ENCODE measurements around the gene SLC49A4.

The SLC49A4 gene

GRCh38 chr3:122893282-122893681 is 98.4 kb downstream of the SLC49A4 start:
- TF ChIP-seq, protein P1, sequence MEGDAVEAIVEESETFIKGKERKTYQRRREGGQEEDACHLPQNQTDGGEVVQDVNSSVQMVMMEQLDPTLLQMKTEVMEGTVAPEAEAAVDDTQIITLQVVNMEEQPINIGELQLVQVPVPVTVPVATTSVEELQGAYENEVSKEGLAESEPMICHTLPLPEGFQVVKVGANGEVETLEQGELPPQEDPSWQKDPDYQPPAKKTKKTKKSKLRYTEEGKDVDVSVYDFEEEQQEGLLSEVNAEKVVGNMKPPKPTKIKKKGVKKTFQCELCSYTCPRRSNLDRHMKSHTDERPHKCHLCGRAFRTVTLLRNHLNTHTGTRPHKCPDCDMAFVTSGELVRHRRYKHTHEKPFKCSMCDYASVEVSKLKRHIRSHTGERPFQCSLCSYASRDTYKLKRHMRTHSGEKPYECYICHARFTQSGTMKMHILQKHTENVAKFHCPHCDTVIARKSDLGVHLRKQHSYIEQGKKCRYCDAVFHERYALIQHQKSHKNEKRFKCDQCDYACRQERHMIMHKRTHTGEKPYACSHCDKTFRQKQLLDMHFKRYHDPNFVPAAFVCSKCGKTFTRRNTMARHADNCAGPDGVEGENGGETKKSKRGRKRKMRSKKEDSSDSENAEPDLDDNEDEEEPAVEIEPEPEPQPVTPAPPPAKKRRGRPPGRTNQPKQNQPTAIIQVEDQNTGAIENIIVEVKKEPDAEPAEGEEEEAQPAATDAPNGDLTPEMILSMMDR (IDR thresholded peaks at IDR 0.05; ENCODE audit: extremely low read depth, missing control alignments) = no peak
- DNase-seq (ENCODE audit: low spot score) = peak; percentile 30

- TF ChIP-seq, protein P1 (IDR thresholded peaks at IDR 0.05; ENCODE audit: extremely low read depth, missing control alignments) = no peak
- DNase-seq (ENCODE audit: low spot score) = no peak
These were observed 99.1 kb downstream of the SLC49A4 start for GRCh38 chr3:122893754-122894668.

DNA sequence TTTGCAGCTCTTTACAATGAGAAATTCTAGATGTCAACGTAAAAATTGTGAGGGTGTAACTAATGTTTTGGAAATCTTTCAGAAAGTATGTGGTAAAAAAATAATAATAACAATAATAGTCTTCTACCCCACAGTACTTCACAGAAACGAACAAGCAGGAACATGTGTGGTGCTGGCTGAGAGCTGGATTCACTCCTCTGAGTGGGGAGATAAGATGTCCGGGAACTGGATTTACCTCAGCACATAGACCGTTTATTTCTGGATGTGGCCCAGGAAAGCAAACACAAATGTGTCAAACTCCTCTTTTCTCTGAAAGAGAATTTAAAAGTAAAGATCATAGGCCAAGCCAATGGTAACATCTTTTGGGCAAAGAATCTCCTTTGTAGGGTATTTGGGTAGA is 103.4 kb downstream of the SLC49A4 start:
- DNase-seq (ENCODE audit: low spot score) = no peak

GRCh38 chr3:122902326-122902725 is 107.5 kb downstream of the SLC49A4 start:
- no peak for DNase-seq (ENCODE audit: low spot score)
- TF ChIP-seq, protein P1 (IDR thresholded peaks at IDR 0.05; ENCODE audit: extremely low read depth, missing control alignments) = no peak

More for the DNA sequence above, 103.4 kb downstream of the SLC49A4 start:
- TF ChIP-seq, protein P1 (IDR thresholded peaks at IDR 0.05; ENCODE audit: extremely low read depth, missing control alignments) = no peak

- TF ChIP-seq, protein P1 (IDR thresholded peaks at IDR 0.05; ENCODE audit: extremely low read depth, missing control alignments) = no peak
- DNase-seq (ENCODE audit: low spot score) = no peak
These were observed 108.3 kb downstream of the SLC49A4 start for GRCh38 chr3:122903171-122903570.

DNA sequence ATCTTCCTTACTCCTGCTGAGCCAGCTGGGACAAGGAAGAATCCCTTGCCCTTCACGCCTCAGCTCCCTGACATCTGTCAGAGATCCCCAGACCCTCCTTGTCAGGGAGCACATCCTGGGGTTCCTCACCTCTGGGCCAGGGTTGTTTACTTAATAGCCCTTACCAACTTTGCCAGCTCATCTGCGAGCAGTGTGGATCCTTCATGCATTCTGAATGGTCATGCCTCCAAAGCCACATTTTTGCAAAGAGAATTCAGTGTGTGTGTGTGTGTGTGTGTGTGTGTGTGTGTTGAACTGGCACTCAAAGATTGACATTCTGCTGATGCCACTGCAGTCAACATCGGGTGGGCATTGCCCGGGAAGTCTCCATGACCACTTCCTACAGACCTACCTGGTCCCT is 112.6 kb downstream of the SLC49A4 start:
- TF ChIP-seq, protein P1 (IDR thresholded peaks at IDR 0.05; ENCODE audit: extremely low read depth, missing control alignments) = no peak
- no peak for DNase-seq (ENCODE audit: low spot score)

DNA sequence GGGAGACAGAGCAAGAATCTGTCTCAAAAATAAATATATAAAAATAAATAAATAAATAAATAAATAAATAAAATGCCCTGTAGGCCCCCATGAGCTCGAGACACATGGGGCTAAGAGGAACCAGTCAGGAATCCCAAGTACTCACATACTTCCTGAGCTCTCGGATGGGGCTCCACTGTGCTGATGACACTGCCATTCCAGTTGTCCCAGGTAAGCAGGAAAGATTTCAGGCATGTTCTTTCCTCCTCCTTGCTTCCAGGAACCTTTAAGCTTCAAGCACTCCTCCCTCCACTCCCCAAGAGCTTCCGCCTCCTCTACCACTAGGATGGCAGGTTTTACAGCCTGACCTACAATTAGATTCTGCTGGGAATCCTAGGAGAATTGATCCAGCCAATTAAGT is 113.4 kb downstream of the SLC49A4 start:
- TF ChIP-seq, protein P1 (IDR thresholded peaks at IDR 0.05; ENCODE audit: extremely low read depth, missing control alignments) = no peak
- DNase-seq (ENCODE audit: low spot score) = no peak

Data from GM20000 (cell line).